Common myeloid progenitor, CD34-positive (primary cell): ENCODE measurements around the gene PLCB4.

ENCODE experiments used
- CTCF ChIA-PET: fragments of 350-600 bp; sonication (Branson Sonifier 250); formaldehyde crosslinking; loops from one replicate; lab custom pipeline; 2021; ENCODE audit warnings: antibody characterized with exemption; lab: Charles Lee
- POLR2A ChIA-PET: fragments of 350-600 bp; sonication (Branson Sonifier 250); formaldehyde crosslinking; loops from one replicate; lab custom pipeline; 2021; ENCODE audit warnings: antibody characterized with exemption; lab: Charles Lee
- DNase-seq, 3 donors: peaks; one replicate each; pipeline versions ENCODE4 v3.0.0 to v3.0.0-alpha.2; 2013
- H3K27ac ChIP-seq, 2 experiments: 1 replicate in 1 of 2; 2 replicates in 1 of 2; pipeline ENCODE4 v1.7.0; 2013; ENCODE audit warnings: inconsistent platforms in 2 of 2, low read length in 2 of 2, mild to moderate bottlenecking in 2 of 2, low read depth in 1 of 2, moderate library complexity in 1 of 2; ENCODE audit not compliant: severe bottlenecking in 2 of 2, insufficient read depth in 1 of 2, poor library complexity in 1 of 2
- H3K27me3 ChIP-seq, 5 experiments: replicated peaks in 2 of 5; 1 replicate in 3 of 5; 2 replicates in 2 of 5; pipeline versions ENCODE4 v1.6.1 to v1.7.0; 2013; ENCODE audit warnings: low read length in 4 of 5, mild to moderate bottlenecking in 2 of 5, moderate library complexity in 2 of 5, inconsistent platforms in 1 of 5; ENCODE audit not compliant: insufficient read depth in 5 of 5, control insufficient read depth in 4 of 5
- H3K36me3 ChIP-seq, 4 experiments: 1 replicate in 2 of 4; 2 replicates in 2 of 4; pipeline versions ENCODE4 v1.6.1 to v1.7.0; 2013; ENCODE audit warnings: low read length in 3 of 4, control low read depth in 1 of 4, mild to moderate bottlenecking in 1 of 4; ENCODE audit not compliant: control insufficient read depth in 4 of 4, insufficient read depth in 4 of 4
- H3K4me1 ChIP-seq, 4 experiments: 1 replicate in 3 of 4; 2 replicates in 1 of 4; pipeline versions ENCODE4 v1.6.1 to v1.7.1; 2013; ENCODE audit warnings: low read length in 3 of 4, mild to moderate bottlenecking in 3 of 4, control low read depth in 1 of 4, inconsistent platforms in 1 of 4, moderate library complexity in 1 of 4; ENCODE audit not compliant: control insufficient read depth in 4 of 4, insufficient read depth in 4 of 4; ENCODE audit errors: control extremely low read depth in 1 of 4
- H3K4me3 ChIP-seq, 7 experiments: 1 replicate in 4 of 7; 2 replicates in 3 of 7; pipeline versions ENCODE4 v1.5.1 to v1.7.0; 2013; ENCODE audit warnings: mild to moderate bottlenecking in 7 of 7, low read length in 6 of 7, moderate library complexity in 6 of 7, inconsistent platforms in 2 of 7, low read depth in 2 of 7, control low read depth in 1 of 7; ENCODE audit not compliant: insufficient read depth in 4 of 7, control insufficient read depth in 1 of 7; ENCODE audit errors: extremely low read depth in 1 of 7
- H3K9me3 ChIP-seq, 5 experiments: 1 replicate in 4 of 5; 2 replicates in 1 of 5; pipeline versions ENCODE4 v1.6.1 to v1.7.1; 2013; ENCODE audit warnings: low read length in 4 of 5, mild to moderate bottlenecking in 2 of 5, inconsistent platforms in 1 of 5, low read depth in 1 of 5, moderate library complexity in 1 of 5; ENCODE audit not compliant: control insufficient read depth in 4 of 5, insufficient read depth in 2 of 5; ENCODE audit errors: control extremely low read depth in 1 of 5
- WGBS: methylation state at CpG from one replicate; pipeline ENCODE4 v1.1.5; 2013; ENCODE audit not compliant: insufficient coverage; 5-methylcytosine and 5-hydroxymethylcytosine counted together

The PLCB4 gene

DNA sequence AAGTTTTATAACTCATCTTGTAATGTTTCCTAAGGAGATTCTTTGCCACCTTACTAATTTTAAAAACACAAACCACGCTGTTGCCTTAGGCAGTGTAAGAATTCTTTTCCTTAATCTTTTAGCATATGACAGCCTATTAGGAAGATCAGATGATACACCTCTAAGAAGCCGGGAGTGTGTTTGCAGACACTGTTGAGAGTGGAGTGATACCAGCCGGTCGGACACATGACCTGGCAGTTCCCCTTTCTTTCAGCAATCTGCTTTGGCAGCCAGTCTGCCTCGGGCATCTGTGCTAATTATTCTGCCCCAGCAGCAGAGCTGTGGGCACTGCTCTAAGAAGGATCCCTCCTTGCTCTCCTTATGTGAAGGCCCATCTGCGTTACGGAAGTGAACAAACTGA is 50.9 kb downstream of the PLCB4 start:
- H3K9me3 ChIP-seq, result no peaks in the 10 kb centered on the region
- 6% methylated on average over 5 of the region's 7 CpGs for WGBS
- H3K4me3 ChIP-seq, result peak overlapping the region in 2 of 7 experiments; percentile 22 to 55
- H3K27me3 ChIP-seq, result no peaks in the 10 kb centered on the region
- ChIA-PET POLR2A (no interaction called here), CTCF (interaction anchor here (1.0 kb wide), 1 partner anchor 33 kb away, joined by 3 read pairs; no protein-coding TSS in a partner anchor)
- no peaks in the 10 kb centered on the region for H3K36me3 ChIP-seq
- peak; percentile 56 to 93 (median 88) for DNase-seq
- H3K27ac ChIP-seq, result no peak overlapping the region
- peaks cover 3 to 26% (median 8%) of the 10 kb centered on the region in 4 experiments for H3K4me1 ChIP-seq

DNA sequence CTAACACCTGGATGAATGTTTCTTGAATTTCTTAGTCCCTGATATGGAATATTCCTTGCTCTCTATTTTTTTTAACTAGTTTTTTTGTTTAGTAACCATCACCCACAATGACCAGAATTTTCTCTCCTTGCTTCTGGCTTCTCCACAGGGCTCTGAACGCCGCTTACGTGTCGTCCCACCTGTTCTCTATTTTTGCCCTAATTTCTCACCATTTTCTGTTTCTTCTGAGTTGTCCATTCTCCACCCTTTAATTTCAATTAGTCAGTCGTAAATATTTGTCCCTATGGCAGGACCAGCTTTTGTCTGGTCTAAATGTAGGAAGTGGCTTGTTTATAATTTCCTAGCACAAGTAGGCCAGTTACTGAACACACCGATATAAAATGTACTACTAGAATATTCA is 52.3 kb downstream of the PLCB4 start:
- H3K4me3 ChIP-seq, result no peak overlapping the region
- no peak for DNase-seq
- ChIA-PET CTCF (interaction anchor here (0.9 kb wide), 1 partner anchor 9 kb away, joined by 4 read pairs; no protein-coding TSS in a partner anchor), POLR2A (no interaction called here)
- no peak overlapping the region for H3K27ac ChIP-seq
- H3K36me3 ChIP-seq, result no peaks in the 10 kb centered on the region
- no peaks in the 10 kb centered on the region for H3K9me3 ChIP-seq
- peaks cover 3 to 26% (median 7%) of the 10 kb centered on the region in 4 experiments for H3K4me1 ChIP-seq
- WGBS, result 100% methylated on average over 4 of the region's 6 CpGs
- no peaks in the 10 kb centered on the region for H3K27me3 ChIP-seq

DNA sequence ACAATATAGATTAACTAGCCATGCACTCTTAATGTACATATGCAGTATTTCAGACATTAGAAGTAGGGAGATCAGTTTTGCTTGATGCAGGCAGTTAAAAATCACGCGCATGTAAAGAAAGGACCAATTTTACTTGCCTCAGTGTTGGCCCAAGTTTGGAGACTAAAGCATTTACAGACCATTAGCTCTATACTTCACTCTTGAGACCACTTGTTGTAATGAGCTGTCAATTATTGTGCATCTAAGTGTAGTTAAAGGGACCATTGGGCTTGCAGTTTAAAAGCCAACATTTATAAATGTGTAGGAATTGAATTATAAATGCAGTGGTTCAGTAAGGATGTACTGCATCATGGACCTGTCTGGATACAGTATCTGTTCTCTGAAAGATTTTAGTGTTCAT is 53.7 kb downstream of the PLCB4 start:
- Histone ChIP-seq H3K4me1 (peaks cover 3 to 32% (median 11%) of the 10 kb centered on the region in 4 experiments), H3K36me3 (no peaks in the 10 kb centered on the region), H3K4me3 (no peak overlapping the region), H3K9me3 (no peaks in the 10 kb centered on the region), H3K27me3 (no peaks in the 10 kb centered on the region), H3K27ac (no peak overlapping the region)
- no peak for DNase-seq
- ChIA-PET CTCF (interaction anchor here (1.3 to 2.6 kb wide), 2 partner anchors 10 to 14 kb away, joined by 3 to 10 read pairs; no protein-coding TSS in a partner anchor), POLR2A (no interaction called here)
- WGBS, result no CpG with 5 or more reads among the region's 2 CpGs

DNA sequence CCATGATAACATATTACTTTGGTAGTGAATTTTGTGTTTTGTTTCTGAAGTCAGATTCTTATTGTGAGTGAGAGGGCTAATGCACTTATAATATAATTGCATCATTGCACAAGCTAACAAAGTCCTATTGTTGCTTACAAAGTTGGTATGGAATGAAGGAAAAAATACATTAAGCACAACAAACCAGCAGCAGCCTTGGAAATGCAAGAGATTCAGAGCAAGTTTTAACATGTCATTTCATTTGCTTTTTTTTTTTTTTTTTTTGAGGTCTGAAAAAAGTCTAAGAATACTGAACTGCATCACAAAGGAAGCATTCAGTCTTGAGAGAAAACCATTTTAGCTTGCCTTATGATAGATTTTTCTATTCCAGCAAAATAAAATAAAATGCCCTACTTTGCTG is 57.6 kb downstream of the PLCB4 start:
- Histone ChIP-seq H3K9me3 (peaks cover 0 to 1% (median 0%) of the 10 kb centered on the region in 5 experiments), H3K4me3 (no peak overlapping the region), H3K27ac (no peak overlapping the region), H3K4me1 (peaks cover 0 to 13% (median 5%) of the 10 kb centered on the region in 4 experiments), H3K36me3 (no peaks in the 10 kb centered on the region), H3K27me3 (no peaks in the 10 kb centered on the region)
- POLR2A ChIA-PET, result no interaction called here
- no peak for DNase-seq
- CTCF ChIA-PET, result no interaction called here

DNA sequence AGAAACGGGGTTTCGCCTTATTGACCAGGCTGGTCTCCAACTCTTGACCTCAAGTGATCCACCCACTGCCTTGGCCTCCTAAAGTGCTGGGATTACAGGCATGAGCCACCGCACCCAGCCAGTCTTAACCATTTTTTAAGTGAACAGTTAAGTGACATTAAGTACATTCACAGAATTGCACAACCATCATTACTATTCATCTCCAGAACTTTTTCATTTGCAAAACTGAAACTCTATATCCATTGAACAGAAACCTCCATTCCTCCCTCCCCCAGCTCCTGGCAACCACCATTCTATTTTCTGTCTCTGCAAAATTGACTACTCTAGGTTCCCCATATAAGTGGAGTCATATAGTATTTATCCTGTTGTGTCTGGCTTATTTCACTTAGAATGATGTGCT is 59.7 kb downstream of the PLCB4 start:
- Histone ChIP-seq H3K27me3 (no peaks in the 10 kb centered on the region), H3K36me3 (peaks cover 0 to 4% (median 0%) of the 10 kb centered on the region in 4 experiments), H3K27ac (no peak overlapping the region), H3K9me3 (peaks cover 4 to 8% (median 5%) of the 10 kb centered on the region in 5 experiments), H3K4me1 (peaks cover 0 to 12% (median 5%) of the 10 kb centered on the region in 4 experiments), H3K4me3 (no peak overlapping the region)
- POLR2A ChIA-PET, result interaction anchor here (0.6 kb wide), 1 partner anchor 1029 kb away, joined by 4 read pairs; no protein-coding TSS in a partner anchor
- CTCF ChIA-PET, result interaction anchor here (0.7 kb wide), 1 partner anchor 24 kb away, joined by 3 read pairs; no protein-coding TSS in a partner anchor
- no peak for DNase-seq
- WGBS, result 97% methylated on average over 3 of the region's 3 CpGs

DNA sequence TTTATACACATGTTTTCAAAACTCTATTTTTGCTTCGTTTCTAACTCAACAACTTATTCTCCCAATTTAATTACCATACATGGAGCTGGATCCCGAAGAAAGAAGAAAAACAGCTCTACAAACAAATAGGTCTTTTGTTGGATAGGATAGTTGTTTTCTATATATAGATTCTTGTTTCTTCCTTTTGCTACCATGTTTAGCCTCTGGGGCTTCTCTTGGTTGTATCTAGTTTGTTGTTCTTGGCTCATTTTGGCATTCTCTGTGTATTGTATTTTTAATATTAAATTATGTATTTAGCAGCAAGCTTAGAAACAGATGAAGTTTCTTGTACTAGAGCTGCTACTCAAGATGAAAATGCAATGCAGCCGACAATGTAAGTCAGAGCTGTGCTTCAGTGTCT is 60.9 kb downstream of the PLCB4 start:
- no CpG with 5 or more reads among the region's 3 CpGs for WGBS
- peaks cover 0 to 12% (median 5%) of the 10 kb centered on the region in 4 experiments for H3K4me1 ChIP-seq
- no peak overlapping the region for H3K27ac ChIP-seq
- peaks cover 0 to 4% (median 0%) of the 10 kb centered on the region in 4 experiments for H3K36me3 ChIP-seq
- DNase-seq, result no peak
- H3K9me3 ChIP-seq, result peaks cover 4 to 8% (median 5%) of the 10 kb centered on the region in 5 experiments
- H3K4me3 ChIP-seq, result no peak overlapping the region
- ChIA-PET POLR2A (interaction anchor here (1.6 kb wide), 1 partner anchor 10 kb away, joined by 4 read pairs; no protein-coding TSS in a partner anchor), CTCF (interaction anchor here (0.9 to 1.7 kb wide), 4 partner anchors 8 to 32 kb away, joined by 3 to 4 read pairs (median 4); no protein-coding TSS in a partner anchor)
- H3K27me3 ChIP-seq, result no peaks in the 10 kb centered on the region

DNA sequence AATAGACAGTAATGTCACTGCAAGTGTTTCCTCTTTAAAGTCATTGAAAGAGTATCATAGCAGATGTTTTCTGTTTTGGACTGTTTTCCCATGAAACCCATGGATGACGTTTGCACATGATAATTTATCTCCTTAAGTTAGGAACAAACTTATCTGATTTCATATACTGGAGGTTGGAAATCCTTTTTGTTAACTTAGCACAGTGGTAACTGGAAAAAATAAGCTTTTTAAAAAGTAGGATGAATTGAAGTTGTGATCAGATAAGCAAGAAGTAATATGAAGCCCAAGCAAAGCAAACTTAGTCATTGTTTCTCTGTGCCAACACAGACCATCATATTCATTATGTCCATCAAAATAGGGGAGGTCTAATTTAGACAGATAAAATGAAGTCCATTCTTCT is 61.6 kb downstream of the PLCB4 start:
- no peak overlapping the region for H3K27ac ChIP-seq
- DNase-seq, result no peak
- H3K9me3 ChIP-seq, result peaks cover 4 to 8% (median 5%) of the 10 kb centered on the region in 5 experiments
- 0% methylated on average over 1 of the region's 1 CpG for WGBS
- H3K36me3 ChIP-seq, result peaks cover 0 to 4% (median 0%) of the 10 kb centered on the region in 4 experiments
- ChIA-PET CTCF (interaction anchor here (0.8 to 1.7 kb wide), 4 partner anchors 8 to 15 kb away, joined by 3 to 4 read pairs (median 4); no protein-coding TSS in a partner anchor), POLR2A (interaction anchor here (1.6 kb wide), 1 partner anchor 9 kb away, joined by 4 read pairs; no protein-coding TSS in a partner anchor)
- peaks cover 0 to 12% (median 5%) of the 10 kb centered on the region in 4 experiments for H3K4me1 ChIP-seq
- no peaks in the 10 kb centered on the region for H3K27me3 ChIP-seq
- H3K4me3 ChIP-seq, result no peak overlapping the region
